ENCODE data around the gene HOXB4.

Gene HOXB4

GRCh38 chr17:48593126-48593829 is 15.1 kb upstream of the HOXB4 start, which contains the start of gene HOXB5:
TSS of gene HOXB5 (minus strand) at chr17:48593779. CDS start at chr17:48593682, 97 bp downstream.
- no peaks in the 10 kb centered on the region for H3K9me2 ChIP-seq (replicated peaks; ENCODE audit: control insufficient read depth, low read length)
- peaks cover 4% of the 10 kb centered on the region; the same call in 1 of the 2 replicates for H3K4me1 ChIP-seq (ENCODE audit: control insufficient read depth, low read length)
- no peak within 1 kb of the TSS for H3K4me3 ChIP-seq (ENCODE audit: low read length)
- H3K36me3 ChIP-seq (ENCODE audit: control insufficient read depth, low read length), result no peaks in the 10 kb centered on the region
- no peaks in the 10 kb centered on the region for H3K79me2 ChIP-seq (ENCODE audit: control insufficient read depth, low read length)
- no peak within 1 kb of the TSS for H3K4me2 ChIP-seq (ENCODE audit: low read length)
- H4K20me1 ChIP-seq (ENCODE audit: control insufficient read depth, insufficient read depth, low read depth, low read length), result peaks cover 3% of the 10 kb centered on the region; the same call in 1 of the 2 replicates
- H3K27me3 ChIP-seq (ENCODE audit: control insufficient read depth, low read length), result peaks cover 73% of the 10 kb centered on the region
- no peaks in the 10 kb centered on the region for H3K9me3 ChIP-seq (ENCODE audit: control insufficient read depth, insufficient read depth, low read length)
- no peaks in the 10 kb centered on the region for H3F3A ChIP-seq (ENCODE audit: control insufficient read depth, insufficient read depth)
- no peak within 1 kb of the TSS for H3K27ac ChIP-seq (ENCODE audit: low read depth, low read length)
- TF ChIP-seq, protein P1, sequence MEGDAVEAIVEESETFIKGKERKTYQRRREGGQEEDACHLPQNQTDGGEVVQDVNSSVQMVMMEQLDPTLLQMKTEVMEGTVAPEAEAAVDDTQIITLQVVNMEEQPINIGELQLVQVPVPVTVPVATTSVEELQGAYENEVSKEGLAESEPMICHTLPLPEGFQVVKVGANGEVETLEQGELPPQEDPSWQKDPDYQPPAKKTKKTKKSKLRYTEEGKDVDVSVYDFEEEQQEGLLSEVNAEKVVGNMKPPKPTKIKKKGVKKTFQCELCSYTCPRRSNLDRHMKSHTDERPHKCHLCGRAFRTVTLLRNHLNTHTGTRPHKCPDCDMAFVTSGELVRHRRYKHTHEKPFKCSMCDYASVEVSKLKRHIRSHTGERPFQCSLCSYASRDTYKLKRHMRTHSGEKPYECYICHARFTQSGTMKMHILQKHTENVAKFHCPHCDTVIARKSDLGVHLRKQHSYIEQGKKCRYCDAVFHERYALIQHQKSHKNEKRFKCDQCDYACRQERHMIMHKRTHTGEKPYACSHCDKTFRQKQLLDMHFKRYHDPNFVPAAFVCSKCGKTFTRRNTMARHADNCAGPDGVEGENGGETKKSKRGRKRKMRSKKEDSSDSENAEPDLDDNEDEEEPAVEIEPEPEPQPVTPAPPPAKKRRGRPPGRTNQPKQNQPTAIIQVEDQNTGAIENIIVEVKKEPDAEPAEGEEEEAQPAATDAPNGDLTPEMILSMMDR (IDR thresholded peaks at IDR 0.05; ENCODE audit: low read depth, low read length, poor library complexity, severe bottlenecking), result no peak
- TF ChIP-seq EZH2phosphoT487 (IDR thresholded peaks at IDR 0.05; ENCODE audit: borderline replicate concordance, low read length), result peak; percentile 50; the same call in 1 of the 2 replicates

DNA sequence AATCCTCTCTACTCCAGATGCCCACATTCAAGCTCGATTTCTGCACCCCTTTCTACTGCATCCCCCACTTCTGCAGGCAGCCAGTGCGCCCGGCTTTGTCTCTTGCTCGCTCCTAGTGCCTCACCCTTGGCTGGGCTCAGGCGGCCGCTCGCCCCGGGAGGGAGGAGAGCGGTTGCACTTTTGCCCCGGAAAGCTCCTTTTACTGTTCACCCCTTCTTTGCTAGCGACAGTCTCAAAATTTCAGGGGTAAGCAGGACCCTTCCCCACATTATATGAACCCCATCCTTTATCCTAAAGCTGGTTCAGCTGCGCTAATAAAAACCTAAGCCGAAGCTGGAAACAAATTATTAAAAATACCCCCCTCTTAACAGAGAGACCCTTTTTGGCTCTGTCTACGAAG is 14.4 kb upstream of the HOXB4 start:
- Histone ChIP-seq H3K36me3 (ENCODE audit: control insufficient read depth, low read length) (no peaks in the 10 kb centered on the region), H3K27me3 (ENCODE audit: control insufficient read depth, low read length) (peaks cover 73% of the 10 kb centered on the region), H3K79me2 (ENCODE audit: control insufficient read depth, low read length) (no peaks in the 10 kb centered on the region), H3K27ac (ENCODE audit: low read depth, low read length) (no peak overlapping the region), H3K4me3 (ENCODE audit: low read length) (no peak overlapping the region), H3F3A (ENCODE audit: control insufficient read depth, insufficient read depth) (no peaks in the 10 kb centered on the region), H4K20me1 (ENCODE audit: control insufficient read depth, insufficient read depth, low read depth, low read length) (peaks cover 3% of the 10 kb centered on the region; the same call in 1 of the 2 replicates), H3K9me2 (replicated peaks; ENCODE audit: control insufficient read depth, low read length) (no peaks in the 10 kb centered on the region), H3K4me2 (ENCODE audit: low read length) (no peak overlapping the region), H3K4me1 (ENCODE audit: control insufficient read depth, low read length) (peaks cover 3% of the 10 kb centered on the region; the same call in 1 of the 2 replicates), H3K9me3 (ENCODE audit: control insufficient read depth, insufficient read depth, low read length) (no peaks in the 10 kb centered on the region)
- TF ChIP-seq, protein P1 (IDR thresholded peaks at IDR 0.05; ENCODE audit: low read depth, low read length, poor library complexity, severe bottlenecking), result no peak
- no peak for TF ChIP-seq EZH2phosphoT487 (IDR thresholded peaks at IDR 0.05; ENCODE audit: borderline replicate concordance, low read length)

- Histone ChIP-seq H3F3A (ENCODE audit: control insufficient read depth, insufficient read depth) (no peaks in the 10 kb centered on the region), H3K36me3 (ENCODE audit: control insufficient read depth, low read length) (no peaks in the 10 kb centered on the region), H3K4me1 (ENCODE audit: control insufficient read depth, low read length) (no peaks in the 10 kb centered on the region), H3K27me3 (ENCODE audit: control insufficient read depth, low read length) (peaks cover 73% of the 10 kb centered on the region), H3K4me2 (ENCODE audit: low read length) (no peak overlapping the region), H3K4me3 (ENCODE audit: low read length) (no peak overlapping the region), H4K20me1 (ENCODE audit: control insufficient read depth, insufficient read depth, low read depth, low read length) (peaks cover 1% of the 10 kb centered on the region; the same call in 1 of the 2 replicates), H3K27ac (ENCODE audit: low read depth, low read length) (no peak overlapping the region), H3K79me2 (ENCODE audit: control insufficient read depth, low read length) (no peaks in the 10 kb centered on the region), H3K9me3 (ENCODE audit: control insufficient read depth, insufficient read depth, low read length) (no peaks in the 10 kb centered on the region), H3K9me2 (replicated peaks; ENCODE audit: control insufficient read depth, low read length) (no peaks in the 10 kb centered on the region)
- TF ChIP-seq, protein P1 (IDR thresholded peaks at IDR 0.05; ENCODE audit: low read depth, low read length, poor library complexity, severe bottlenecking), result no peak
- TF ChIP-seq EZH2phosphoT487 (IDR thresholded peaks at IDR 0.05; ENCODE audit: borderline replicate concordance, low read length), result no peak
Observed at GRCh38 chr17:48592057-48592514, 13.9 kb upstream of the HOXB4 start.
